ENCODE results near the gene UBXN11. TPM values are rescaled to one million over a fixed set of nuclear protein-coding genes. Genes with fewer than 3 reads are reported as not detected.

UBXN11 gene
- total and polyA plus RNA-seq, 11 donors = 3.7 to 17.2 (median 8.0) TPM

DNA sequence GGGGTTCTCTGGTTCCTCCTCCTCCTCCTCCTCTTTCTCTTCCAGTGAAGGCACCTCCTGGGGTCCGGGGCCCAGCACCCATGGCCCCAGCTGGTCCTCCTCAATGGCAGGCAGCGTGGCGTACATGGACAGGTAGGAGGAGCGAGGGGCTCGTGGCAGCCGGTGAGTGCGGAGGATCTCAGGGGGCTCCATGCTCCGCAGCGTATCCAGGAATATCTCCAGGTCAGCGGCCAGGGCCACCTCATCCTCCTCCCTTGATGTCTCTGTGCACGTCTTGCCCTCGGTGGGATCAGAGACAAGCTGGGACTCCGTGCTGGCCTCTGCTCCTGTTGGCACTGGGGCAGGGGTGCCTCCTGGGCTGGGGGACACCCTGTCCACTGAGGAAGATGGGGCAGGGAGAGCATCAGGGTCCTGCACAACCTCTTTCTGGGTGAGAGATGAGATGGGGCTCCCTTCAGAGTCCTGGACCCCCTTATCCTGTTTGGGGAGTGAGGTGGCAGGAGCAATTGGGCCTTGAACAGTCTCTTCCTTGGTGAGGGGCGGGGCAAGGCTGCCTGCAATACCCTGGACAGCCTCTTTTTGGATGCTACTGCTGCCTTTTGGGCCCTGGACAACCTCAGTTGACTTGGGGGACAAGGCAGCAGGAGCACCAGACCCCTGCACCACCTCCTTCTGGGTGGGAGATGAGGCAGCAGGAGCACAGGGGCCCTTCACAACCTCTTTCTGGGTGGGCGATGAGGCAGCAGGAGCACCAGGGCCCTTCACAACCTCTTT lies 37.9 kb upstream of the UBXN11 start:
- H3K36me3 ChIP-seq = no peaks in the 10 kb centered on the region
- ATAC-seq (no peak), DNase-seq (no peak)
- 88 to 91% (median 90%) methylated on average over 14 to 15 of the region's 15 CpGs for WGBS, 4 donors
- no peaks in the 10 kb centered on the region for H3K9me3 ChIP-seq
- no peak for TF ChIP-seq POLR2A (IDR thresholded peaks at IDR 0.05)
- TF ChIP-seq, protein P1, sequence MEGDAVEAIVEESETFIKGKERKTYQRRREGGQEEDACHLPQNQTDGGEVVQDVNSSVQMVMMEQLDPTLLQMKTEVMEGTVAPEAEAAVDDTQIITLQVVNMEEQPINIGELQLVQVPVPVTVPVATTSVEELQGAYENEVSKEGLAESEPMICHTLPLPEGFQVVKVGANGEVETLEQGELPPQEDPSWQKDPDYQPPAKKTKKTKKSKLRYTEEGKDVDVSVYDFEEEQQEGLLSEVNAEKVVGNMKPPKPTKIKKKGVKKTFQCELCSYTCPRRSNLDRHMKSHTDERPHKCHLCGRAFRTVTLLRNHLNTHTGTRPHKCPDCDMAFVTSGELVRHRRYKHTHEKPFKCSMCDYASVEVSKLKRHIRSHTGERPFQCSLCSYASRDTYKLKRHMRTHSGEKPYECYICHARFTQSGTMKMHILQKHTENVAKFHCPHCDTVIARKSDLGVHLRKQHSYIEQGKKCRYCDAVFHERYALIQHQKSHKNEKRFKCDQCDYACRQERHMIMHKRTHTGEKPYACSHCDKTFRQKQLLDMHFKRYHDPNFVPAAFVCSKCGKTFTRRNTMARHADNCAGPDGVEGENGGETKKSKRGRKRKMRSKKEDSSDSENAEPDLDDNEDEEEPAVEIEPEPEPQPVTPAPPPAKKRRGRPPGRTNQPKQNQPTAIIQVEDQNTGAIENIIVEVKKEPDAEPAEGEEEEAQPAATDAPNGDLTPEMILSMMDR (IDR thresholded peaks at IDR 0.05) = no peak
- intact Hi-C loops (cut with DNase I) = no loop called here
- H3K27ac ChIP-seq = no peak overlapping the region
- H3K27me3 ChIP-seq = peaks cover 0 to 5% (median 0%) of the 10 kb centered on the region in 9 donors
- H3K4me3 ChIP-seq = no peak overlapping the region
- no peaks in the 10 kb centered on the region for H3K4me1 ChIP-seq

DNA sequence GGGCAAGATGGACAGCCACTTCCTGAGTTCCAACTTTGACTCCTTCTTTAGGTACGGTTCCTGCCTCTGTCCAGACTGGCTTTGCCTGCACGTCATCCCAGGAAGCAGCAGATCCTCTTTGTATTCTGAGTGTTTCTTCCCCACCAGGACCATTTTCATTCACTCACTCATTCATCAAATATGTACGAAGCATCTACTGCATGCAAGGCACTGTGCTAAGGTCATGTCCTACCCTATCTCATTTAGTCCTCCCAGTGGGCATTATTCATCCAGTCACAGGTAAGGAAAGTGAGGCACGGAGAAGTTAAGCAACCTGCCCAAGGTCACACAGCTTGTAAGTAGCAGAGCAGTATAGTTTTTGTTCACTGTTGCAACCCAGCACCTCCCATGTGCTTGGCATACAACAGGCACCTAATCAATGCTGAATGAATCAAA lies 33.6 kb upstream of the UBXN11 start:
- Histone ChIP-seq H3K27ac (no peak overlapping the region), H3K4me3 (no peak overlapping the region), H3K36me3 (no peaks in the 10 kb centered on the region), H3K27me3 (peaks cover 0 to 21% (median 5%) of the 10 kb centered on the region in 9 donors), H3K4me1 (peaks cover 0 to 17% (median 10%) of the 10 kb centered on the region in 12 donors), H3K9me3 (no peaks in the 10 kb centered on the region)
- WGBS, 4 donors = 60 to 71% (median 67%) methylated on average over 4 of the region's 4 CpGs
- DNase-seq (no peak), ATAC-seq (no peak)
- TF ChIP-seq POLR2A (IDR thresholded peaks at IDR 0.05) = no peak
- TF ChIP-seq, protein P1 (IDR thresholded peaks at IDR 0.05) = no peak
- intact Hi-C loops (cut with DNase I) = no loop called here

DNA sequence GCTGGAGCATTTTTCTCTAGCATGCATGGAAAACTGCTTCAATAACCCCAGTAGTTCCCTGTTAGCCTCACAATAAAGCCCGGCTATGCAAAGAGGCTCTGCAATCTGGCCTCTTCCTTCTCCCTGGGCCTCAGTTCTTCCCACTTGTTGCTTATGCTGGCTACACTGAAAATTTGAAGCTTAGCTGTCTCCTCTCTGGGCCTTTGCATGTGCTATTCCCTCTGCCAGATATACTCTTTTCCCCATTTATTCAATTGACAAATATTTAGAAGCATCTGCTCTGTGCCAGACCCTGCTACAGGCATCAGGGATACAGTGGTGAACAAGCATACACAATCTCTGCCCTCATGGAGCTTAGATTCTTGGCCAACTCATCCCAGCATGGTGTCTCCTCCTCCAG lies 32.2 kb upstream of the UBXN11 start:
- Histone ChIP-seq H3K4me1 (peaks cover 0 to 17% (median 10%) of the 10 kb centered on the region in 12 donors), H3K4me3 (no peak overlapping the region), H3K27ac (no peak overlapping the region), H3K9me3 (no peaks in the 10 kb centered on the region), H3K36me3 (no peaks in the 10 kb centered on the region), H3K27me3 (peaks cover 0 to 30% (median 18%) of the 10 kb centered on the region in 9 donors)
- ATAC-seq (no peak), DNase-seq (no peak)
- TF ChIP-seq, protein P1 (IDR thresholded peaks at IDR 0.05) = no peak
- TF ChIP-seq POLR2A (IDR thresholded peaks at IDR 0.05) = no peak
- 72 to 86% (median 78%) methylated on average over 1 of the region's 1 CpG for WGBS, 4 donors
- intact Hi-C loops (cut with DNase I) = no loop called here

DNA sequence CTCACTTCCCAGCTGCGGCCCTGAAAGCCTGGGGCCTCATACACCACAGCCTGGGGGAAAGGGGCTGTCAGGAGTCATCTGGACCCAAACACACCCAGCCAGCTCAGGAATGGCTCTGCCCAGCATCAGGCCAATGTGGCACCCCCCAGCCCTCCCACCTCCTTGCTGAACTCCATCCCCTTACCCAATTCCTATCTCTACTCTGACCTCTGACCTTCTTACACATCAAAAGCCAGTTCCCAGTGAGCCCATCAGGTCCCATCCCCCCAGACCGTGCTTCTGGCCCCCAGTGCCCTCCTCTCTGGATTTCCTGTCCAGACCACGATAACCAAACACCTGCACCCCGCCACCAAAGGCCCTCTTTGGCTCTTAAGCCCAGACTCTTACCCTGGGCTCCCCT lies 31.2 kb upstream of the UBXN11 start:
- ATAC-seq = no peak
- H3K36me3 ChIP-seq = no peaks in the 10 kb centered on the region
- H3K4me3 ChIP-seq = no peak overlapping the region
- H3K9me3 ChIP-seq = no peaks in the 10 kb centered on the region
- no peak for TF ChIP-seq POLR2A (IDR thresholded peaks at IDR 0.05)
- TF ChIP-seq, protein P1 (IDR thresholded peaks at IDR 0.05) = no peak
- no peak overlapping the region for H3K27ac ChIP-seq
- WGBS, 4 donors = 68 to 79% (median 73%) methylated on average over 3 to 4 of the region's 4 CpGs
- intact Hi-C loops (cut with DNase I) = no loop called here
- no peak for DNase-seq
- peaks cover 0 to 38% (median 21%) of the 10 kb centered on the region in 9 donors for H3K27me3 ChIP-seq
- H3K4me1 ChIP-seq = peaks cover 0 to 17% (median 10%) of the 10 kb centered on the region in 12 donors

Measured in heart left ventricle (tissue), 16 donors.